Left lung (tissue), 10 donors: ENCODE results near the gene AIF1. TPM values are rescaled to one million over a fixed set of nuclear protein-coding genes. Genes with fewer than 3 reads are reported as not detected.

Source experiments
- ATAC-seq: fragments of 200-7000 bp; cut with Tn5 transposase; one replicate; pipeline ENCODE4 v1.9.1; 2020; ENCODE audit warnings: moderate library complexity
- DNase-seq, 4 donors: peaks; one replicate each; pipeline ENCODE4 v3.0.0-alpha.2; 2013 to 2020
- H3K27ac ChIP-seq, 2 donors: fragments of 200-600 bp; sonication (generic) in 1 of 2; one replicate each; pipeline versions ENCODE4 v1.5.0 to v1.8.0; 2020 to 2021
- H3K27me3 ChIP-seq, 2 donors: fragments of 200-600 bp; sonication (generic) in 1 of 2; one replicate each; pipeline versions ENCODE4 v1.5.0 to v1.8.0; 2020 to 2021
- H3K36me3 ChIP-seq, 2 donors: fragments of 200-600 bp; sonication (generic) in 1 of 2; one replicate each; pipeline versions ENCODE4 v1.5.0 to v1.8.0; 2020 to 2021
- H3K4me1 ChIP-seq, 2 donors: fragments of 200-600 bp; one replicate each; pipeline ENCODE4 v1.8.0; 2021
- H3K4me3 ChIP-seq, 2 donors: fragments of 200-600 bp; sonication (generic) in 1 of 2; one replicate each; pipeline versions ENCODE4 v1.5.0 to v1.8.0; 2020 to 2021; ENCODE audit warnings: mild to moderate bottlenecking in 1 of 2
- H3K9me3 ChIP-seq, 2 donors: fragments of 200-600 bp; sonication (generic) in 1 of 2; one replicate each; pipeline versions ENCODE4 v1.5.0 to v1.8.0; 2020 to 2021
- CTCF ChIP-seq, 2 donors: fragments of 200-600 bp; sonication (generic) in 1 of 2; IDR thresholded peaks; one replicate each; pipeline versions ENCODE4 v1.5.0 to v1.8.0; 2021; ENCODE audit warnings: antibody characterized with exemption in 2 of 2
- intact Hi-C, 2 donors: fragments of 100-400 bp; cut with DNase I; formaldehyde crosslinking; loops; one replicate each; pipeline versions ENCODE4 v1.11.2 to v1.14.2; 2022
- polyA plus RNA-seq, 6 donors: library from polyadenylated mRNA; unstranded; fragments of 120-200 nt; gene quantifications; one replicate each; pipeline ENCODE4 v1.2.1, GENCODE V29; 2013; ENCODE audit not compliant: insufficient read length in 6 of 6
- total RNA-seq, 2 donors: library from RNA; stranded (reverse); fragmentation: NEBNext Ultra II Directional; extraction: Animal tissue kit (Norgen Biotek cat#: 25700); gene quantifications; one replicate each; pipeline ENCODE4 v1.2.1, GENCODE V29; 2021
- donor health status: DM: no; HTN: yes; CAD: no.
- donor health status: DM: no; HTN: no; CAD: no.

The AIF1 gene
- total and polyA plus RNA-seq, 8 donors: 17.9 to 96.4 (median 22.3) TPM

GRCh38 chr6:31597006-31597405 lies 18.0 kb upstream of the AIF1 start:
- DNase-seq: no peak
- H3K9me3 ChIP-seq: no peaks in the 10 kb centered on the region
- TF ChIP-seq CTCF (IDR thresholded peaks at IDR 0.05): peak; percentile 18 to 37
- intact Hi-C loops: loop anchor here (10.0 kb wide), 2 partner anchors 52 to 102 kb away; partner anchors contain the start of genes ATP6V1G2 (in 1 of the 2), DDX39B (in 1 of the 2), MICB (in 1 of the 2) and NFKBIL1 (in 1 of the 2)
- no peak overlapping the region for H3K27ac ChIP-seq
- H3K4me3 ChIP-seq: no peak overlapping the region
- H3K4me1 ChIP-seq: peaks cover 0 to 25% of the 10 kb centered on the region in 2 donors
- peak; percentile 63 for ATAC-seq
- no peaks in the 10 kb centered on the region for H3K36me3 ChIP-seq
- no peaks in the 10 kb centered on the region for H3K27me3 ChIP-seq

GRCh38 chr6:31607317-31607716 lies 7.7 kb upstream of the AIF1 start:
- H3K4me3 ChIP-seq: no peak overlapping the region
- H3K36me3 ChIP-seq: no peaks in the 10 kb centered on the region
- intact Hi-C loops: no loop called here
- ATAC-seq (no peak), DNase-seq (no peak)
- no peaks in the 10 kb centered on the region for H3K9me3 ChIP-seq
- TF ChIP-seq CTCF (IDR thresholded peaks at IDR 0.05): no peak
- no peaks in the 10 kb centered on the region for H3K27me3 ChIP-seq
- H3K27ac ChIP-seq: no peak overlapping the region
- no peaks in the 10 kb centered on the region for H3K4me1 ChIP-seq

- no peak for TF ChIP-seq CTCF (IDR thresholded peaks at IDR 0.05)
- Histone ChIP-seq H3K4me1 (peaks cover 0 to 14% of the 10 kb centered on the region in 2 donors), H3K27me3 (no peaks in the 10 kb centered on the region), H3K4me3 (no peak overlapping the region), H3K9me3 (no peaks in the 10 kb centered on the region), H3K36me3 (no peaks in the 10 kb centered on the region), H3K27ac (no peak overlapping the region)
- ATAC-seq (no peak), DNase-seq (no peak)
- intact Hi-C loops: no loop called here
Observed at GRCh38 chr6:31609519-31610406, 5.3 kb upstream of the AIF1 start.

GRCh38 chr6:31610968-31611367 lies 4.1 kb upstream of the AIF1 start:
- Histone ChIP-seq H3K27ac (no peak overlapping the region), H3K4me1 (peaks cover 0 to 17% of the 10 kb centered on the region in 2 donors), H3K27me3 (no peaks in the 10 kb centered on the region), H3K36me3 (no peaks in the 10 kb centered on the region), H3K9me3 (no peaks in the 10 kb centered on the region), H3K4me3 (no peak overlapping the region)
- ATAC-seq (no peak), DNase-seq (no peak)
- intact Hi-C loops: no loop called here
- TF ChIP-seq CTCF (IDR thresholded peaks at IDR 0.05): no peak

DNA sequence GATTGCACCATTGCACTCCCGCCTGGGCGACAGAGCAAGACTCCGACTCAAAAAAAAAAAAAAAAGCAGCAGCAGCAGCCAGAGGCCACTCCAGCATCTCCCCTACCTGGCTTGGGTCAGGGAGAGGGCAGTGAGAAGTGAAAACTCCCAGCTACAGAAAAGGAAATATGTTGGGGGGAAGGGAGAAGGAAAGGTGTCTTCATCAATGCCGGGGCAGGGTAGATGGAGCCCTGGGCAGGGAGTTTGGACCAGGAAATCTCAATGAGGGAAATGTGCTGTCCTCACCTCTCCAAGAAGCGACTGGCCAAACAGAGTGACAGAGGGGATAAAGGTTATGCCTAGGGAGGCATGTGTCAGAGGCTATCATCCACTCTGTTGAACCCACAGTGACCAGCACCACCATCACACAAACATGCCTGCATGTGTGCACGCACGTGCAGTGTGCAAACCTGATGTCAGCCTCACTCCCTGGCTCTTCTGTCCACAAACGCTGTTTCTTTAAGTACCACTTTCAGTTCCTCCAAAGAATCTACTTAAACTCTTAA lies 887 bp upstream of the AIF1 start:
- Histone ChIP-seq H3K36me3 (no peaks in the 10 kb centered on the region), H3K27me3 (no peaks in the 10 kb centered on the region), H3K9me3 (no peaks in the 10 kb centered on the region), H3K27ac (peak overlapping the region; percentile 26 to 89), H3K4me1 (peaks cover 0 to 29% of the 10 kb centered on the region in 2 donors), H3K4me3 (peak overlapping the region in 1 of 2 donors; percentile 51)
- ATAC-seq: peak; percentile 68
- no peak for TF ChIP-seq CTCF (IDR thresholded peaks at IDR 0.05)
- intact Hi-C loops: no loop called here
- DNase-seq: peak in 1 of 4 donors; percentile 55
